NCI-H1105 treated with DMSO at 0.1 percent for 48 hours (cell line): Measurements from ENCODE around the gene MAG.
"Not testable (repeated sequence)": the region's sequence is repeated elsewhere in the genome, so short reads cannot be mapped to it uniquely, and the experiment has no call there.

Experiments
- DNase-seq: peaks from one replicate; lab custom pipeline; 2025; lab: John Stamatoyannopoulos, UW

The MAG gene

DNA sequence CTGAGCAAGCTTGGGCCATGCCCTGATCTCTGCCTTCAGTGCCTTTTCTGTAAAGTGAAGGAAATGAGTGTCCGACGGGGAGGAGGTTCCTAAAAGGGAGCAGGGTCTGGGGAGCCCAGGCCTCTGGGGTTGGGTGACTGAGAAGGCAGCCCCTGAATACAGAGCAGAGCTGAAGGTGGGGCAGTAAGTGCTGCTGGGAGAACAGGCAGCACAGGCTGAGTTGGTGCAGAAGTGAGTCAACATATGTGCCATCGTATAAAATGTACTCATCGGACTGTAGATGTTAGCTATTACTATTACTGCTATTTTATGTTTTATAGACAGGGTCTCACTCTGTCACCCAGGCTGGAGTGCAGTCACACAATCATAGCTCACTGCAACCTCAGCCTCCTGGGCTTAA, 10.7 kb upstream of the MAG start:
- DNase-seq, result no peak

DNA sequence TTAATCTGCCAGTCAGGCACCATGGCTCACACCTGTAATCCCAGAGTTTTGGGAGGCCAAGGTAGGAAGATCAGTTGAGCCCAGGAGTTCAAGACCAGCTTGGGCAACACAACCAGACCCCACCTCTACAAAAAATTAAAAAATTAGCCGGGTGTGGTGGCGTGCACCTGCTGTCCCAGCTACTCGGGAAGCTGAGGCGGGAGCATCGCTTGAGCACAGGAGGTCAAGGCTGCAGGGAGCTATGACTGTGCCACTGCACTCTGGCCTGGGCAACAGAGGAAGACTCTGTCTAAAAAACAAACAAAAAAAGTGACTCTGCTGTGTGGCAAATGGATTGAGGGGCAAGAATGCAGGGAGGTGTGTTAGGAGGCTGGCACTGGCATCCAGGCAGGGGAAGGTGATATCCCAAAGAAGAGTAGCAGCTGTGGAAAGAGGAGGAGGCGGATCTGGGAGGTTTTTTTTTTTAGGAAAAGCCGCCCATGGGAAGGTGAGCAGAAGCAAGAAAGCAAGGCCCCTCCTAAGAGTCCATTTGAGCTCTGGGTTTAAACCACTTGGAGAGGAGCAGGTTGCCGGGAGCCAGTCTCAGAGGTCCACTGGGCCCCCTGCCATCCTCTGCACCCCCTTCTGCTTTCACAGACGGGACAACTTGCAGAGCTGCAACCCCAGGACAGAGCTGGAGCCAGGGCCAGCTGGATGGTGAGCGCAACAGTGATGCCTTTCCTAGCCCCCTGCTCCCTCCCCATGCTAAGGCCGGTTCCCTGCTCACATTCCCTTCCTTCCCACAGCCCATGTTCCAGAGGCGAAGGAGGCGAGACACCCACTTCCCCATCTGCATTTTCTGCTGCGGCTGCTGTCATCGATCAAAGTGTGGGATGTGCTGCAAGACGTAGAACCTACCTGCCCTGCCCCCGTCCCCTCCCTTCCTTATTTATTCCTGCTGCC, 7.5 kb upstream of the MAG start:
- no peak for DNase-seq

DNA sequence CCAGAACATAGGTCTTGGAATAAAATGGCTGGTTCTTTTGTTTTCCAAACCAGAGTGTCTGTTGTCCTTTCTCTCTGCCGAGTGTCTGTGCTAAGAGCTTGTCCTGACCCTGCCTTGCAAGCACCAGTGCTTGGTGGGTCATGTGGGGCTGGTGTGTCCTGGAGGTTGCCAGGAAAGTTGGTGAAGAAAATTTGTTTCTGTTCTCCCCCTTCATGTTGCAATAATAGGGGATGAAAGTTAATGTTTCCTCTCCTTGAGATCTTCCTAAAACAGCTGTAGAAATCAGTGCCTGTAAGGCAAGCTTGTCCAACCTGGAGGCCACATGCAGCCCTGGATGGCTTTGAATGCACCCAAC, 6.9 kb upstream of the MAG start:
- no peak for DNase-seq

DNA sequence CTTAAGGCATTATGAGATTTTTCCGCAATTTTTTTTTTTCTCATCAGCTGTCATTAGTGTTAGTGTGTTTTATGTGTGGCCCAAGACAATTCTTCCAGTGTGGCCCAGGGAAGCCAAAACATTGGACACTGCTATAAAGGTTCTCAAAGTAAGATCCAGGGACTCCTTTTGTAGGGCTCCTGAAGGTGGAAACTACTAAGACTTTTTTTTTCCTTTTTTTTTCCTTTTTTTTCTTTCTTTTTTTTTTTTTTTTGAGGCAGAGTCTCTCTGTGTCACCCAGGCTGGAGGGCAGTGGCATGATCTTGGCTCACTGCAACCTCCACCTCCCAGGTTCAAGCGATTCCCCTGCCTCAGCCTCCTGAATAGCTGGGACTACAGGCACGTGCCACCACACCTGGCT, 6.5 kb upstream of the MAG start:
- DNase-seq, result not testable (repeated sequence)

DNA sequence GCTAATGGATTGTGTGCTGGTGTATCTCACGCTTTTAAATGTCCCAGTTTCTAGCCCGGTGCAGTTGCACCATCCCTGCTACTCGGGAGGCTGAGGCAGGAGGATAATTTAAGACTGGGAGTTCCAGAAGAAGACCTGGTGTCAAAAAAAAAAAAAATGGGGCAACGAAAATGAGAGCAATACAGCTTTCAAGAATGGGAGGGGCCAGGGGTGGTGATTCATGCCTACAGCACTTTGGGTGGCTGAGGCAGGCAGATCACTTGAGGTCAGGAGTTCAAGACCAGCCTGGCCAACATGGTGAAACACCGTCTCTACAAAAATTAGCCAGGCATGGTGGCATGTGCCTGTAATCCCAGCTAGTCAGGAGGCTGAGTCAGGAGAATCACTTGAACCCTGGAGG, 5.9 kb upstream of the MAG start:
- not testable (repeated sequence) for DNase-seq

DNA sequence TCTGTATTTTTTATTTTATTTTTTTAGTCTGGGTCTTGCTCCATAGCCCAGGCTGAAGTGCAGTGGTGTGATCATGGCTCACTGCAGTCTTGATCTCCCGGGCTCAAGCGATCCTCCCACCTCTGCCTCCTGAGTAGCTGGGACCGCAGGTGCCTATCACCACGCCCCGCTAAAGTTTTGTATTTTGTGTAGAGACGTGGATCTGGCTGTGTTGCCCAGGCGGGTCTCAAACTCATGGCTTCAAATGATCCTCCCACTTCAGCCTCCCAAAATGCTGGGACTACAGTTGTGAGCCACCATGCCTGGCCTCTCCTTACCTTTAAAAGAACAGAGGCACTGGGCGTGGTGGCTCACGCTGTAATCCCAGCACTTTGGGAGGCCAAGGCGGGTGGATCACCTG, 4.2 kb upstream of the MAG start:
- no peak for DNase-seq

DNA sequence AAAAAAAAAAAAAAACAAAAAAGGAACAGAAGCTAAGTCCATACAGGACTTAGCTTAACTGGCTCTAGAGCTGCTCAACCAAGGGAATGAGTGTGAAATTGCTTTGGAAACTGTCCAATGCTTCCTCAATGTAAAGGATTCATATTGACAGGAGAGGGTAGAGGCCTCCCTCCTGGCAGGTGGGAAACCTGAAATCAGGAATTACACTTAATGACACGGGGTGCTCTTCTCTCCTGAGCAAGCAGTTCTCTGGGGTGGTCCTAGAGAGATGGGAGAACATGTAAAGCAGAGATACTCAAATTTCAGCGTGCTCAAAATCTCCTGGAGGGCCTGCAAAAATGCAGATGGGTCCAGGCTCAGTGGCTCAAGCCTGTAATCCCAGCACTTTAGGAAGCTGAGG, 3.6 kb upstream of the MAG start:
- DNase-seq, result no peak

DNA sequence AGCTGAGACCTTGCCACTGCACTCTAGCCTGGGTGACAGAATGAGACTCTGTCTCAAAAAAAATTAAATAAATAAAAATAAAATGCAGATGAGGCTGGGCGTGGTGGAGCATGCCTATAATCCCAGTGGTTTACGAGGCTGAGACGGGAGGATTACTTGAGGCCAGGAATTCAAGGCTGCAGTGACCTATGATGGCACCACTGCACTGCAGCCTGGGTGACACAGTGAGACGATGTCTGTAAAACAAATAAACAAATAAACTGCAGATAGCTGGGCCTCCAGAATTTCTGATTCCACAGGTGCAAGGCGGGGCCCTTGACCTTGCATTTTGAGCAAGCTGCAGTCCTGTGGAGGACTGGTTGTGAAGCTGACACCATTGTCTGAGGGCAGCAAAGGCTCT, 3.1 kb upstream of the MAG start:
- no peak for DNase-seq

DNA sequence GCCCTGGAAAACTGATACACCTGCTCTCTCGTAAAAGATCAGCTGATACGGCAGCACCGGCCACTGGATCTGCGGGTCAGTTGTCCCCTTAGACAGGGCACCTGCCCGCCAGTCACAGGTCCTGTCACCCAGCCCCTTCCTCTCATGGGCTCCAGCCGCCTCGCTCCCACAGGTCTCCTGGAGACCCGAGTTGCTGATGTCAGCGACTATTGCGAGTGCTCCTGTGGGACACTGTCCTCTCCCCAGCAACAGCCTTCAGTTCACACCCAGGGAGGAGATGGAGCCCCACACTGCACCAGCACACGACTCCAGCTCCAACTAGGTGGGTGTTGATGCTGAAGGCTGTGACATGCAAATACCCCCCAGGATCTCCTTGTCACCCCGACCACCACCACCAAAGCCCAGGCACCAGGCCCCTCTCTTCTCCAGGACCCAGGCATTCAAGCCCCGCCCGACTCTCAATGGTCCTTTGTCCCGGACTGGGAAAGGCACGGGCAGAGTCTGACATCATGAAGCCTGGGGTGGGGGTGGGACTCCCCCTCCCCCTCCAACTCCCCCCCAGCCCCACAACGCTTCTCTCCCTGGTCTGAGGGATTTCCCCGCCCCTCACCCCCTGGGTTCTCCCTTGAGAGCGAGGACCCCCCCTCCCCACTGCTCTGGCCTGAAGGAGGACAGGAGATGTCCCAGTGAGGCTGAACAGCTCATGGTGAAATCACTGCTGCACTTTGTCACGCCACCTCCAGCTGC, 1.4 kb upstream of the MAG start:
- no peak for DNase-seq

DNA sequence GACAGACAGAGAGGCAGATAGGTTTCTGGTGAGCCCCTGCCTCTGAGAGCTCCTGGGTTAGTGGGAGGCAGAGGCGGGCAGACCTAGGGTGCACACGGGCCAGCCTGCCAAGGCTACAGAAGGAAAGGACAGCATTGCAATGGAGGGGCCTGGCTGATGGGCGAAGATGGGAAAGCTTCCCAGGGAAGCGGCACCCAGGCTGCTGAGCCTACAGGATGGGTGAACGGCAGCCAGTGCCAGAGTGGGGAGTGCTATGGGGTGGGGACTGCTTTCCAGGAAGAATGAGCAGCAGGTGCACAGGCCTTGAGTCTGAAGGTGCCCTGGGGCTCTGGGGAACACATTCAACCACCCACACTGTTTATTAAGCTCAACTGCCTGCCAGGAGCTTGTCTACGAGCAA, 702 bp upstream of the MAG start:
- no peak for DNase-seq

DNA sequence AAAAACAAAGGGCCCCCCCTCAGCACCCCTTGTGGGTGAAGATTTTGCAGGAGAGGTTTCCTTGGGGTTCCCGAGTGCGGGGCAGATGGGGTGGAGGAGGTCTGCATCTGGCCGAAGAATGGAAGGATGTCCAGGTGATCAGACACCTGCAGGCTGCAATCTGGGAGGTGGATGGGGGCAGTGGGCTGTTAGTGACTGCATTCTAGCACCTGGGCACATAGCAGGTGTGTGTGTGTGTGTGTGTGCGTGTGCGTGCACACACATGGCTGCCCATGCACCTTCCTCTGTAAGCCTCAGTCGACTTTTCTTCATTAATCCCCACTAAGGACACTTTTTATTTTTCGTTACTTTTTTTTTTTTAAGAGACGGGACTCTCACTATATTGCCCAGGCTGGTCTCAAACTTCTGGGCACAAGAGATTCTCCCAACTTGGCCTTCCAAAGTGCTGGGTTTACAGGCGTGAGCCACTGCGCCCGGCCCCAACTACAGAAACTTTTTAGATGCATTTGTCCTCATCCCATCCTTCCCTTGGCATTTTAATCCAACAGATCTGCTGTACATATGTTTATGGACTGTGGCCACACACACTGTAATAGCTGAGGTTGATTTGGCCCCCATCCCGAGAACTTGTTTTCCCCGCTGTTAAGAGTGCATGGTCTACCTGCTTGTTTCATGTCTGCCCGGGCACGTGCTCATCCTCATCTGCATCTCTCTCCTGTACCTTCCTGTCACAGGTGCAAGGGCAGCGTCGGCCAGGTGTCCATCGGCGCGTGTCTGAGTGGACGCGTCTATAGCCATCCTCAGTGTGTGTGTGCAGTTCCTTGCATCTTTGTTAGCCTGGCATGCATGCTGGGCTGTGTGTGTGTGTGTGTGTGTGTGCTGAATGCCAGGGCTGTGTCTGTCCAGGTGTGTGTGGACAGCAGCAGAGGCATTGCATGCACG, 731 bp downstream of the MAG start:
- DNase-seq, result no peak

DNA sequence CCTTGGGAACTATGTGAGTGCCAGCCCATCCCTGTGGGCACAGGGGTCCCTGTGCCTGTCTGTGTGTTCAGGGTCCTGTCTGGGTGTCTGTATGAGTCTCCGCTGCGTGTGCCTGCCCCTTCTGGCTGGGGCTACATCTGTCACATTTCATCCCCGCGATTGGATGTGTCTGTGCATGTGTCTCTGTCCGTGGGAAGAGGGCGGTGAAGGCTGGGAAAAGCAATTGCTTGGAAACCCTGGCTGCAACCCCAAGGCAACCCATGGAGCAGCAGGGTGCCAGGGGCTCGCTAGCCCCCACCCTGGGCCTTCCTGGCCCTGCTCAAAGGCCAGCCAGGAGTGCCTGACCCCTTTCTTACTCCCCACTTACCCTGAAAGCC, 1.4 kb downstream of the MAG start:
- no peak for DNase-seq

DNA sequence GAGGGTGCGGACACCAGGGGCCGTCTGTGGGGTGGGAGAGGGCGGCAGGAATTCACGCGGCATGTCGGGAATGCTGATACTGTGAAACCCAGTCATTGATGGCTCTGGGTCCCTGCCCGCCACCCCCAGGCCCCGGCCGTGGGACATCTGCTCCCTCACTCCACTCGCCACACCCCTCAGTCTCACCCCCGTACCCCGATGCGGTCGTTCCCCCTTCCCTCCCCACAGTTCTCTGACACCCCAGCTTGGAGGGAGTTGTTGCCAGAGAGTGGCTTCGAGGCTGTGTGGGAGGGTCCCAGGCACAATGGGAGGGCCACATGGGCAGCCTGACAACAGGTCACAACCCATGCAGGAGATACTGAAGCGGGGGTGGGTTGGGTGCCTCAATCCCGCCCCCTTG, 1.8 kb downstream of the MAG start:
- DNase-seq, result no peak

DNA sequence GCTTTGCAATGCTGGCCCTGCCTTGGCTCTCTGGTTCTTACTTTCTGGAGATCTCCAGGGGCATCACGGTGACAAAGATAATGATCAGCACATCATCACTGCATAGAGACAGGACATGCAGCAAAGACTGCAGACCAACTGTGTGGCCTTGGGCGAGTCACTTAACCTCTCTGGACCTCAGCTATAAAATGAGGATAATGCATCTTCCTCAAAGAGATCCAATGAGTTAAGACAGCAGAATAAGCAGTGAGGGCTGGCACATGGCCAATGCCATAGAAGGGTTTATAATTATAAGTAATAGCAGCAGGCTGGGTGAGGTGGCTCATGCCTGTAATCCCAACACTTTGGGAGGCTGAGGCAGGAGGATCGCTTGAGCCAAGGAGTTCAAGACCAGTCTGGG, 2.4 kb downstream of the MAG start:
- DNase-seq, result no peak

DNA sequence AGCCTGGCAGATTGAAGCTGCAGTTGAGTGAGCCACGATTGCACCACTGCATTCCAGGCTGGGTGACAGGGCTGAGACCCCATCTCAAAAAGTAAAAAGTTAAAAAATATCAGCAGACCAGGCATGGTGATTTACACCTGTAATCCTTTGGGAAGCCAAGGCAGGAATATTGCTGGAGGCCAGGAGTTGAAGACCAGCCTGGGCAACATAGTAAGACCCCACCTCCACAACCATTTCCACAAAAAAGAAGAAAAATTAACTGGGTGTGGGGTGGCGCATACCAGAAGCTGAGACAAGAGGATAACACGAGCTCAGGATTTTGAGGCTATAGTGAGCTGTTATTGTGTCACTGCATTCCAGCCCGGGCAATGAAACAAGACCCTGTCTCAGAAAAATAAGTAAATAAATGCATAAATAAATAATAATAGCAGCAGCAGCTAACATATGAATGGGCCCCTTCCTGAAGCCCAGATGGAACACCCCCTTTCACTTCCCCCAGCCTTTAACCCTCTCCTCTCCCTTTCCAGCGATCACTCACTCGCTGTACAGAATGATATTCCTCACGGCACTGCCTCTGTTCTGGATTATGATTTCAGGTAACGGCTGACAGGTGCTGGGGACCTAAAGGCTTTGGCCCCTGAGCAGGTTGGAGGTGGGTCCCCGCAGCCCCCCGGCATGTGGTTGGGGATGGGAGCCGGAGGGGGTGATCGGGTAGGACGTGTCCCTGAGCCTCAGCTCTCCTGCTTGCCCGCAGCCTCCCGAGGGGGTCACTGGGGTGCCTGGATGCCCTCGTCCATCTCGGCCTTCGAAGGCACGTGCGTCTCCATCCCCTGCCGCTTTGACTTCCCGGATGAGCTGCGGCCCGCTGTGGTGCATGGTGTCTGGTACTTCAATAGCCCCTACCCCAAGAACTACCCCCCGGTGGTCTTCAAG, 3.2 kb downstream of the MAG start:
- no peak for DNase-seq

DNA sequence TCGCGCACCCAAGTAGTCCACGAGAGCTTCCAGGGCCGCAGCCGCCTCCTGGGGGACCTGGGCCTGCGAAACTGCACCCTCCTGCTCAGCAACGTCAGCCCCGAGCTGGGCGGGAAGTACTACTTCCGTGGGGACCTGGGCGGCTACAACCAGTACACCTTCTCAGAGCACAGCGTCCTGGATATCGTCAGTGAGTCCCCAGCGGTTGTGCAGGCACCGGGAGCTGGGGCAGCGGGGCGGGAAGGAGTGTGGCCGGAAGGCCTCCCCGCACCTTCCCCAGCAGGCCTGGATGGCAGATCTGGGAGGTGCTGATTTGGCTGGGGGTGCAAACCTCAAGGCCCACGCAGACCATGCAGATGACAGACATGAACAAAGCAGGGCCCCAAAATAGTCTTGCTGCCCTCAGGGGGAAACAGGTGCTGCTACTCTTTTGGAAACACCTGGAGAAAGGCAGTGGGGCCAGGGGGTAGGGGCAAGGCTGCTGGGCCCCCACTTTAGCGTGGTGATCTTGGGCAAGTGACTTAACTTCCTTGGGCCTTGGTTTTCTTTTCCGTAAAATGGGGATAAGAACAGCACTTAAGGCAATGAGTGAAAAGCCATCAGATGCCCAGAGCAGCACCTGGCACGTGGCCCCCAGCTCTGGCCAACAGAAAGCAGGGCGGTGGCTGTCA, 4.0 kb downstream of the MAG start:
- no peak for DNase-seq

DNA sequence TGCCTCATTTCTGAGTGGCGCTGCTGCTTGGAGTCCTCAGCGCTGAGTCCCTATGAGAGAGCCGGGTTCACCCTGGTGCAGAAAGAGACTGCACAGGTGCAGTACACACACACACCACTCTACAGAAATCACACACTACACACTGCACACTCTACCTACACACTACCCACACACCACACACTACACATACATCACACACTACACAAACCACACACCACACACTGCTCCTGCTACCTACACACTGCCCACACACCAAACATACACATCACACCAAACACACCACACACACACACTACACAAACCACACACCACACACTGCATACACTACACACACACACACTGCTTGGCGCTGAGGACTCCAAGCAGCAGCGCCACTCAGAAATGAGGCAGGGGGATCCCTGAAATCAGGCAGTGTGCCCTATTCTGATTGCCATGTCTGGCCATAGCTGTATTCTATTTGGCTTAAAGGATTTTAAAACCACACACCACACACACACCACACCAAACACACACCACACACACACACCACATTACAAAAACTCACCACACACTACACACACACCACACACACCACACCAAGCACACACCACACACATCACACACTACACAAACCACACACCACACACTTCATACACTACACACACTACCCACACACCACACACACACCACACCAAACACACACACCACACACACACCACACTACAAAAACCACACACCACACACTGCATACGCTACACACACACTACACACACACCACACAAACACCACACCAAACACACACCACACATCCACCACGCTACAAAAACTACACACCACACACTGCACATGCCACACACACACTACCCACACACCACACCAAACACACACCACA, 4.9 kb downstream of the MAG start:
- DNase-seq, result no peak

DNA sequence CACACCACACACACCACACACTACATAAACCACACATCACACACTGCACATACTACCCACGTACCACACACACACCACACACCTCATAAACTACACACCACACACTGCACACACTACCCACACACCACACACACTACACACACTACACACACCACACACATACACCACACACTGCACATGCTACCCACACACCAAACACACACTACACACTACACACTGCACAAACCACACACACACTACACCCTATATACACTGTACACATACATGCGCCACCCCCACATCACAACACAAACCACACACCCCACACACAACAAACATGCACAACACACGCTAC, 5.5 kb downstream of the MAG start:
- no peak for DNase-seq

DNA sequence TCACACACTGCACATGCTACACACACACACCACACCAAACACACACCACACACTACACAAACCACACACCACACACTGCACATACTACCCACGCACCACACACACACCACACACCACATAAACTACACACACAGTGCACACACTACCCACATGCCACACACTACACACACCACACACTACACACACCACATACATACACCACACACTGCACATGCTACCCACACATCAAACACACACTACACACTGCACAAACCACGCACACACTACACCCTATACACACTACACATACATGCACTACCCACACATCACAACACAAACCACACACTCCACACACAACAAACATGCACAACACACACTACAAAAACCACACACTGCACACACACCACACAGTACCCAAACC, 6.0 kb downstream of the MAG start:
- no peak for DNase-seq

DNA sequence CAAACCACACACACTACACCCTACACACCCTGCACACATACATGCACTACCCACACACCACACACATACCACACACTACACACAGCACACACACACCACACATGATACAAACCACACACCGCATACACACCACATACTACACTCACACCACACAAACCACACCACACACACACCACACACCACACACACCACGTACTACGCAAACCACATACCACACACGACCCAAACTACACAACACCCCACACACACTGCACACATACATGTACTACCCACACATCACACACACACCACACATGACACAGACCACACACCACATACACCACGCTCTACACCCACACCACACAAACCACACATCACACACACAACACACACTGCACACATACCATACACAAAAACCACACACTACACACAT, 6.6 kb downstream of the MAG start:
- DNase-seq, result no peak
